HCT116 (cell line): ENCODE results near the gene NACC1. TPM values are rescaled to one million over a fixed set of nuclear protein-coding genes. Genes with fewer than 3 reads are reported as not detected.

Experiments
- ATAC-seq: fragments of 200-7000 bp; cut with Tn5 transposase; 2 replicates; pipeline ENCODE4 v1.9.1; 2020; ENCODE audit warnings: mild to moderate bottlenecking, moderate library complexity
- BruUV-seq: library from RNA; stranded (reverse); fragments of 400-500 nt; replicated peaks from 2 replicates; lab custom pipeline; 2021; lab: Mats Ljungman, UMichigan
- CTCF ChIA-PET: fragments of 300-600 bp; sonication (Branson Sonifier 250); formaldehyde crosslinking; loops from one replicate; lab custom pipeline; 2021; ENCODE audit warnings: antibody characterized with exemption; lab: Charles Lee
- POLR2A ChIA-PET: fragments of 300-600, 350-600 bp; sonication (Branson Sonifier 250); formaldehyde crosslinking; loops from one replicate; lab custom pipeline; 2021; ENCODE audit warnings: antibody characterized with exemption; lab: Charles Lee
- RAD21 ChIA-PET, 2 experiments: fragments of 300-600 bp; sonication (Branson Sonifier 250); formaldehyde crosslinking; loops; one replicate each; lab custom pipeline; 2023; ENCODE audit warnings: low total read pairs in 2 of 2; ENCODE audit not compliant: uncharacterized antibody in 2 of 2, unreplicated experiment in 2 of 2, low non-redundant PET in 1 of 2; lab: Charles Lee
- DNase-seq: peaks from one replicate; pipeline ENCODE4 v3.0.0-alpha.2; 2010; ENCODE audit warnings: low read depth, low spot score
- H2AFZ ChIP-seq: fragments of 200-600 bp; shearing (Covaris generic), sonication (generic); 2 replicates; pipeline ENCODE4 v1.6.1; 2017; ENCODE audit warnings: low read depth, mixed run types, mixed read lengths, antibody characterized with exemption, low read length; ENCODE audit not compliant: poor library complexity, severe bottlenecking
- H3K27ac ChIP-seq: 2 replicates; pipeline ENCODE4 v1.5.1; 2012; ENCODE audit warnings: low read depth, low read length
- H3K27me3 ChIP-seq: fragments of 200-600 bp; sonication (generic); 2 replicates; pipeline ENCODE4 v1.6.1; 2016; ENCODE audit warnings: mixed run types, low read length, mixed read lengths; ENCODE audit not compliant: insufficient read depth
- H3K36me3 ChIP-seq, 2 experiments: fragments of 200-500 bp in 1 of 2; fragments of 200-600 bp in 1 of 2; sonication (Bioruptor generic) in 1 of 2; sonication (generic) in 1 of 2; 2 replicates each; pipeline versions ENCODE4 v1.5.1 to v1.6.1; 2014 to 2016; ENCODE audit warnings: low read length in 2 of 2, inconsistent platforms in 1 of 2, mixed read lengths in 1 of 2, mixed run types in 1 of 2; ENCODE audit not compliant: insufficient read depth in 2 of 2, control insufficient read depth in 1 of 2
- H3K4me1 ChIP-seq, 2 experiments: fragments of 200-600 bp in 1 of 2; sonication (generic) in 1 of 2; 2 replicates each; pipeline versions ENCODE4 v1.5.1 to v1.6.1; 2012 to 2017; ENCODE audit warnings: low read length in 2 of 2, inconsistent platforms in 1 of 2, mild to moderate bottlenecking in 1 of 2, mixed read lengths in 1 of 2, mixed run types in 1 of 2, moderate library complexity in 1 of 2; ENCODE audit not compliant: insufficient read depth in 2 of 2, control insufficient read depth in 1 of 2
- H3K4me2 ChIP-seq: fragments of 200-600 bp; sonication (generic); 2 replicates; pipeline ENCODE4 v1.6.1; 2017; ENCODE audit warnings: mixed run types, low read length, mixed read lengths
- H3K4me3 ChIP-seq, 2 experiments: fragments of 200-600 bp in 1 of 2; sonication (generic) in 1 of 2; replicated peaks in 1 of 2; 2 replicates each; pipeline ENCODE4 v1.5.1; 2011 to 2016; ENCODE audit warnings: low read length in 2 of 2, control low read depth in 1 of 2, low read depth in 1 of 2, mild to moderate bottlenecking in 1 of 2, mixed read lengths in 1 of 2, mixed run types in 1 of 2
- H3K79me2 ChIP-seq: fragments of 200-600 bp; sonication (generic); 2 replicates; pipeline ENCODE4 v1.6.1; 2017; ENCODE audit warnings: mild to moderate bottlenecking, mixed run types, low read length, moderate library complexity, mixed read lengths; ENCODE audit not compliant: insufficient read depth
- H3K9ac ChIP-seq: fragments of 200-600 bp; sonication (generic); 2 replicates; pipeline ENCODE4 v1.6.1; 2016; ENCODE audit warnings: low read length, mixed read lengths
- H3K9me2 ChIP-seq: fragments of 200-600 bp; sonication (generic), shearing (Covaris generic); 2 replicates; pipeline ENCODE4 v1.6.1; 2017; ENCODE audit warnings: mixed run types, mild to moderate bottlenecking, moderate library complexity; ENCODE audit not compliant: insufficient read depth
- H3K9me3 ChIP-seq, 2 experiments: fragments of 200-500 bp in 1 of 2; fragments of 200-600 bp in 1 of 2; sonication (Bioruptor generic) in 1 of 2; sonication (generic) in 1 of 2; 2 replicates each; pipeline ENCODE4 v1.6.1; 2014 to 2017; ENCODE audit warnings: low read length in 2 of 2, mixed read lengths in 2 of 2, inconsistent platforms in 1 of 2, low read depth in 1 of 2, mild to moderate bottlenecking in 1 of 2, mixed run types in 1 of 2, moderate library complexity in 1 of 2; ENCODE audit not compliant: control insufficient read depth in 1 of 2, insufficient read depth in 1 of 2
- H4K20me1 ChIP-seq: fragments of 200-600 bp; sonication (generic), shearing (Covaris generic); 2 replicates; pipeline ENCODE4 v1.6.1; 2017; ENCODE audit warnings: mixed run types, mild to moderate bottlenecking, moderate library complexity; ENCODE audit not compliant: insufficient read depth
- ATF3 ChIP-seq: IDR thresholded peaks from 2 replicates; pipeline ENCODE4 v1.6.1; 2012
- EGR1 ChIP-seq: IDR thresholded peaks from 2 replicates; pipeline ENCODE4 v1.6.1; 2012; ENCODE audit warnings: low read depth
- EZH2 ChIP-seq: fragments of 200-600 bp; sonication (generic); IDR thresholded peaks from 2 replicates; pipeline ENCODE4 v1.6.1; 2017; ENCODE audit warnings: antibody characterized with exemption, mixed run types
- EZH2phosphoT487 ChIP-seq: fragments of 200-600 bp; IDR thresholded peaks from 2 replicates; pipeline ENCODE4 v1.6.1; 2018; ENCODE audit warnings: antibody characterized with exemption, borderline replicate concordance
- FOSL1 ChIP-seq: IDR thresholded peaks from 2 replicates; pipeline ENCODE4 v1.6.1; 2012; ENCODE audit warnings: low read depth
- JUND ChIP-seq: IDR thresholded peaks from 2 replicates; pipeline ENCODE4 v1.6.1; 2012
- MAX ChIP-seq: IDR thresholded peaks from 2 replicates; pipeline ENCODE4 v1.6.1; 2012
- RAD21 ChIP-seq: IDR thresholded peaks from 2 replicates; pipeline ENCODE4 v1.6.1; 2012; ENCODE audit warnings: low read depth, mild to moderate bottlenecking
- REST ChIP-seq: IDR thresholded peaks from 2 replicates; pipeline ENCODE4 v1.6.1; 2012; ENCODE audit warnings: low read depth
- SRF ChIP-seq: IDR thresholded peaks from 2 replicates; pipeline ENCODE4 v1.6.1; 2012; ENCODE audit warnings: low read depth
- TCF7L2 ChIP-seq: IDR thresholded peaks from 2 replicates; pipeline ENCODE4 v1.7.0; 2011; ENCODE audit warnings: borderline replicate concordance, inconsistent platforms; ENCODE audit not compliant: insufficient read depth, insufficient read length; ENCODE audit errors: extremely low read depth
- ZBTB33 ChIP-seq: IDR thresholded peaks from 2 replicates; pipeline ENCODE4 v1.6.1; 2011; ENCODE audit warnings: mild to moderate bottlenecking, low read length, moderate library complexity; ENCODE audit not compliant: insufficient replicate concordance; ENCODE audit errors: extremely low read depth
- ZFX ChIP-seq: fragments of 450-650 bp; IDR thresholded peaks from 2 replicates; pipeline ENCODE4 v1.6.1; 2017
- intact Hi-C: fragments of 100-400 bp; cut with micrococcal nuclease; formaldehyde crosslinking; loops from 2 replicates; pipeline ENCODE4 v1.10.0; 2022
- total RNA-seq: library from RNA; stranded (reverse); gene quantifications from one replicate; pipeline ENCODE4 v1.2.1, GENCODE V29; 2021; ENCODE audit not compliant: unreplicated experiment

Gene NACC1
- total RNA-seq, 1 experiment from 2014 or later = 181 TPM

- CTCF ChIA-PET = no interaction called here
- ATAC-seq = no peak
- RAD21 ChIA-PET = no interaction called here
- no peak overlapping the region for H3K27ac ChIP-seq
- TF ChIP-seq TCF7L2 (no peak), SRF (no peak), EZH2phosphoT487 (no peak), JUND (no peak), MAX (no peak), RAD21 (no peak), ATF3 (no peak), EZH2 (no peak), REST (no peak), EGR1 (no peak), ZFX (no peak), FOSL1 (no peak), ZBTB33 (no peak)
- TF ChIP-seq, all 23 proteins: peak for 0
- BruUV-seq = no TSS peak
- H3K9me3 ChIP-seq = no peaks in the 10 kb centered on the region
- H3K9ac ChIP-seq = no peak overlapping the region
- no peak overlapping the region for H2AFZ ChIP-seq
- POLR2A ChIA-PET = no interaction called here
- H3K4me3 ChIP-seq = no peak overlapping the region
- H3K27me3 ChIP-seq = no peaks in the 10 kb centered on the region
- H3K79me2 ChIP-seq = no peaks in the 10 kb centered on the region
- H3K36me3 ChIP-seq = no peaks in the 10 kb centered on the region
- intact Hi-C loops = no loop called here
- H4K20me1 ChIP-seq = no peaks in the 10 kb centered on the region
- DNase-seq = no peak
- H3K4me2 ChIP-seq = no peak overlapping the region
- peaks cover under 1% of the 10 kb centered on the region in 2 experiments; a peak in 2 of 4 replicates for H3K4me1 ChIP-seq
- no peaks in the 10 kb centered on the region for H3K9me2 ChIP-seq
Measured at GRCh38 chr19:13087295-13087694, 30.8 kb upstream of the NACC1 start.
